ENCODE results near the gene ABCC1.
"Not testable (repeated sequence)": the region's sequence is repeated elsewhere in the genome, so short reads cannot be mapped to it uniquely, and the experiment has no call there.

DNA sequence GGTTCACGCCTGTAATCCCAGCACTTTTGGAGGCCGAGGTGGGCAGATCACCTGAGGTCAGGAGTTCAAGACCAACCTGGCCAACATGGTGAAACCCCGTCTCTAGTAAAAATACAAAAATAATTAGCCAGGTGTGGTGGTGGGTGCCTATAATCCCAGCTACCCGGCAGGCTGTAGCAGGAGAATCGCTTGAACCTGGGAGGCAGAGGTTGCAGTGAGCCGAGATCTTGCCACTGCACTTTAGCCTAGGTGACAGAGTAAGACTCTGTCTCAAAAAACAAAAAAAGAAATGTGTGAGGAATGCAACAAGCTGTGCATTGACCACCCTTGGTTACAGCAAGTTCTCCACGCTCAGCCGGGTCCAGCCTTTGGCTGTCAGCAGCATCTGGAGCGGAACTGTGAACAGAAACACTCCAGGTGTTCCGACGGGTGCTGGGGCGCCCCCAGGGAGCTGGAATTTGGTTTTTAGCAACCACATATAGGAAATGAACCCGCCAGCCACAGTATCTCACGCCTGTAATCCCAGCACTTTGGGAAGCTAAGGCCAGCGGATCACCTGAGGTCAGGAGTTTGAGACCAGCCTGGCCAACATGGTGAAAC is 198.7 kb downstream of the ABCC1 start:
- TF ChIP-seq, protein P1, sequence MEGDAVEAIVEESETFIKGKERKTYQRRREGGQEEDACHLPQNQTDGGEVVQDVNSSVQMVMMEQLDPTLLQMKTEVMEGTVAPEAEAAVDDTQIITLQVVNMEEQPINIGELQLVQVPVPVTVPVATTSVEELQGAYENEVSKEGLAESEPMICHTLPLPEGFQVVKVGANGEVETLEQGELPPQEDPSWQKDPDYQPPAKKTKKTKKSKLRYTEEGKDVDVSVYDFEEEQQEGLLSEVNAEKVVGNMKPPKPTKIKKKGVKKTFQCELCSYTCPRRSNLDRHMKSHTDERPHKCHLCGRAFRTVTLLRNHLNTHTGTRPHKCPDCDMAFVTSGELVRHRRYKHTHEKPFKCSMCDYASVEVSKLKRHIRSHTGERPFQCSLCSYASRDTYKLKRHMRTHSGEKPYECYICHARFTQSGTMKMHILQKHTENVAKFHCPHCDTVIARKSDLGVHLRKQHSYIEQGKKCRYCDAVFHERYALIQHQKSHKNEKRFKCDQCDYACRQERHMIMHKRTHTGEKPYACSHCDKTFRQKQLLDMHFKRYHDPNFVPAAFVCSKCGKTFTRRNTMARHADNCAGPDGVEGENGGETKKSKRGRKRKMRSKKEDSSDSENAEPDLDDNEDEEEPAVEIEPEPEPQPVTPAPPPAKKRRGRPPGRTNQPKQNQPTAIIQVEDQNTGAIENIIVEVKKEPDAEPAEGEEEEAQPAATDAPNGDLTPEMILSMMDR (conservative IDR thresholded peaks at IDR 0.05; ENCODE audit: low read depth, low read length), result not testable (repeated sequence)
- not testable (repeated sequence) for TF ChIP-seq EZH2phosphoT487 (IDR thresholded peaks at IDR 0.05; ENCODE audit: borderline replicate concordance, low read length)

All from PC-3 (cell line).